Measurements from ENCODE around the gene VAV3. TPM values are rescaled to one million over a fixed set of nuclear protein-coding genes. Genes with fewer than 3 reads are reported as not detected.

VAV3 gene
- total RNA-seq, 1 experiment from 2014 or later: 96.6 TPM

DNA sequence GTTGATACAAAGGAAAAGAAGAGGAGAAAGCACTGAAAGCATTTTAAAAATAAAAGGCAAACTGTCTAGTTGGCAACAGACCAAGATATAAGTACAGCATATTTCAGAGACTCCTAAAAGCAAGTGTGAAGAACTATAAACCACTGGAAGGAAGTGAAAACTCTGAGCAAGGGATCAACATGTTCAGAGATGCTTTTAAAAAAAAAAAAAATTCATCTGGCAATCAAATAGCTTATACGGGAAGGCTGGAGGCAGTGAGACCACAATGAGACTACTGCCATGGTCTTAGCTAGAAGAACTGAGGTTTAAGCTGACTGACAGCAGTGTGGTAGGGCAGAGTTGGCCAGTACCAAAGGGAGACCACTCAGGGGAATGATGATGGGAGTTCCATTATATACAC lies 124.3 kb downstream of the VAV3 start:
- DNase-seq (ENCODE audit: low read depth): no peak

DNA sequence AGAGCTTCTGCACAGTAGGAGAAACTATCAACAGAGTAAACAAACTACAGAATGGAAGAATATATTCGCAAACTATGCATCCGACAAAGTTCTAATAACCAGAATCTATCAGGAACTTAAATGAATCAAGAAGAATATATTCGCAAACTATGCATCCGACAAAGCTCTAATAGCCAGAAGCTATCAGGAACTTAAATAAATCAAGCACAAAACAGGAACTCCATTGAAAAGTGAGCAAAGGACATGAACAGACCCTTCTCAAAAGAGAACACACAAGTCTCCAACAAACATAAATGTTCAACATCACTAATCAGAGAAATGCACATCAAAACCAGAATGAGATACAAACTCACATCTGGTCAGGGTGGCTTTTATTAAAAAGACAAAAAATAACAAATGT lies 126.9 kb downstream of the VAV3 start:
- DNase-seq (ENCODE audit: low read depth): no peak

DNA sequence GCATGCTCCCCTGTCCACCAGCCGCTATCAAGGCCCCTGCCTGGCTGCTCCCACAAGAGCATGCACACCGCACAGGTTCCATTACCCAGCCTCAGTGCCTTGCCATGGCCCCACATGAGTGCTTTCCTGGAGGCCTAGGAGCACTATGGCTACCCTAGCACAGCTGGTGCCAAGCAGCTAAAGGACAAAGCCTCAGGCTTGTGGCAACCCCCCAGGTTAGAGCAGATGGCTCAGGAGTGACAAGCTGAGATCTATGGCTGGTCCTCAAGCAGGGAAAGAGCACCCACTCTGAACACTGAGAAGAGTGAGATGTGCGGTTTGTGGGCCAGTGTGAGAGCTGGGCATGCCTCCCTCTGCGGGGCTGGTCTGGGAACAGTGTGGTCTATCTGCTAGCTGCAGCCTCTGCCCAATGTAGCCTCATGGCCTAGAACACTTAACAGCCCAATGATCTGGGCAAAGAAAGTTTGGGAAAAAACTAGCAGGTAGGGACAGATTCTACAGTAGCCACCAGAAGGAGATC lies 129.8 kb downstream of the VAV3 start:
- no peak for DNase-seq (ENCODE audit: low read depth)

DNA sequence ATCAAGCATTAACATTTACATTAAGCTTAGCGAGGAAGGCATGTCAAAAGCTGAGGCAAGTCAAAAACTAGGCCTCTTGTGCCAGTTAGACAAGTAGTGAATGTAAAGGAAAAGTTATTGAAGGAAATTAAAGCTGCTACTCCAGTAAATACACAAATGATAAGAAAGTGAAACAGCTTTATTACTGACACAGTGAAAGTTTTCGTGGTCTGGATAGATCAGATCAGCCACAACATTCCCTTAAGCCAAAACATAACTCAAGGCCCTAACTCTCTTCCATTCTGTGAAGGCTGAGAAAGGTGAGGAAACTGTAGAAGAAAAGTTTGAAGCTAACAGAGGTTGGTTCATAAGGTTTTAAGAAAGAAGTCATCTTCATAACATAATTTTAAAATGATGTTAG lies 131.9 kb downstream of the VAV3 start:
- no peak for DNase-seq (ENCODE audit: low read depth)

DNA sequence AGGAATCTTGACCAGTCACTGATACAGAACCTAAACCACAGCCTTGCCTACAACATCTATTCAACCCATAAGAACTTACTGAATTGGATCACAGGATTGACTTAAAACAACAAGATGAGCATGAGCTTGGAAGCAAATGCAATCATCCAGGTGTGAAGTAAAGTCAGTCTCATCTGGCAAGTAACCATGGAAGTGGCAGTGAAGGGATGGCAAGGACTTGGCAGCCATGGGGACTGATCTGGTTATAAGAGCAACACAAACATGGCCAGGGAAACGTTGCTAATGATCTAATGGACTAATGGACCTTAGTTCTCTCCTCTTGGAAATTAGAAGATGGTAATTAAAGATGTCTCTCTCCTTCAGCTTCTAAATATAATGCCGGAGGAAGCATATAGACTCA lies 133.1 kb downstream of the VAV3 start:
- DNase-seq (ENCODE audit: low read depth): no peak

DNA sequence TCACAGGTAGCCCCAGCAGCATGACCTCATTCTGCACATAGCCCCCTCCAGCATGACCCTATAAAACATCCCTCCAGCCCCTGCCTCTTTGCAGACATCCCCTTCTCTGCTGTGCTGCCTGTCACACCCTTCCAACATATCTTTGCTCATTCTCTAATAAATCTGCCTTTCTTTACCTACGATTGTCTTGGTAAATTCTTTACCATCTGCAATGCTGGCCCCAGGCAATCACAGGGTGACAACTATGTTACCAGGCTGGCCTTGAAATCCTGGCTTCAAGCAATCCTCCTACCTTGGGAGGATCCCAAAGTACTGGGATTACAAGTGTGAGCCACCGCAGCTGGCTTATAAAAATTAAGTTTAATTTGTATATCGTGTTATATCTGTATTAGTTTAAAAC lies 134.5 kb downstream of the VAV3 start:
- no peak for DNase-seq (ENCODE audit: low read depth)

DNA sequence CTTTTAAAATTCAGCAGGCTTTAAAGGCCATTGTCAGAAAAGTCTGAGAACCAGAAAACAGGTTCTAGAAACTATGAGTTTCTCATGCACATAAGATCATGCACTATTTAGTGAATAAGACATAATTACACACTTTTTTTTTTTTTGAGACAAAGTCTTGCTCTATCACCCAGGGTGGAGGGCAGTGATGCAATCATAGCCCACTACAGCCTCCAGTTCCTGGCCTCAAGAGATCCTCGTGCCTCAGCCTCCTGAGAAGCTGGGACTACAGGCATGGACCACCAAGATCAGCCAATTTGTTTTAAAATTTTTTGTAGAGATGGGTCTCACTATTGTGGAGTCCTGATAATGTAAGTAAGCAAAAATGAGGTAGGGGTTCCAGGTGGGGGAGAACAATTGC lies 134.9 kb downstream of the VAV3 start:
- DNase-seq (ENCODE audit: low read depth): no peak

DNA sequence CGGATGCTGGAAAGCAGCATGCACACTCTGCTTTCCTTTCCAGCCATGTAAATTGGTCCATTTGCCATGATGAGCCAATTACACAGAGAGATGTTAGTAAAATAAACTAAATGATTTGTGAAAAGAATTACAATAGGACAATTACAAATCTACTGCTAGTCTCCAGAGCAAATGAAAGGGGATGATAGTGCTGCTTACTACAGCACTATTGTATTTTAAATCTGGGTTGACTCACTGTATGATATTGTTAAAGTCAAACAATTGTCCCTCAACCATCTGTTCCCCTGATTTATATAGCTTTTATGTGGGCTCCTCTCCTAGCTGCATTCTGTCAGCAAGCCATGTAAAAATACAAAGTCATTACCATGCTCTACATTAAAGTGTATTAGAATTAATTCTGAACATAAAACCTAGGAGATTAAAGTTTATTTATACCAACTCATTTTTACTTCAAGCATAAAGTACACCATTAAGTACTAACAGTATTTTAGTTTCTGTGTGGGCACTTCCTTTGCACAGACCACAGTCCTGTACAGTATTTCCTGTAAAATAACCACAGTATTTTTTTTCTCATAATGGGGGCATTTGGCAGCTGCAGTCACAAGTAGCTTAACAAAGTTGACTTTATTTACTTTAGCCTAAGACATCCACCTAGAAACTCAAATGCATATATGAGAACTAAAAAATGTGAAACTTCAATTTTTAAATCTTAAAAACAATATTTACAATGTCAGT lies 135.8 kb downstream of the VAV3 start:
- peak; percentile 9 for DNase-seq (ENCODE audit: low read depth)

DNA sequence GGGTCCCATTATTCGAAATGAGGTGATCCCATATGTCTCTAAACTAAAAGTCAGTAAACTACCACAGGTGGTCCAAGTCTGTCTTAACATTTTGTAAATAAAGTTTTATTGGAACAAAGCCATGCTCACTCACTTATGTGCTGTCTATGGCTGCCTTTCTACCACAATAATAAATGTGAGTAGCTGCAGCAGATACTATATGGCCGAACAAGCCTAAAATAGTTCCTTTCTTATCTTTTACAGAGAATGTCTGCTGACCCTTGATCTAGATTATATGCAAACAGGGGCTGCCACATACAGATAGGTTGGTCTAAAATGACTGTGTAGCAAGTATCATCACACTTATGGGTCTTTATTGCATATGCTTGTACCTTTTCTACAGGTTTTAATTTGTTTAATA lies 140.0 kb downstream of the VAV3 start:
- DNase-seq (ENCODE audit: low read depth): no peak

DNA sequence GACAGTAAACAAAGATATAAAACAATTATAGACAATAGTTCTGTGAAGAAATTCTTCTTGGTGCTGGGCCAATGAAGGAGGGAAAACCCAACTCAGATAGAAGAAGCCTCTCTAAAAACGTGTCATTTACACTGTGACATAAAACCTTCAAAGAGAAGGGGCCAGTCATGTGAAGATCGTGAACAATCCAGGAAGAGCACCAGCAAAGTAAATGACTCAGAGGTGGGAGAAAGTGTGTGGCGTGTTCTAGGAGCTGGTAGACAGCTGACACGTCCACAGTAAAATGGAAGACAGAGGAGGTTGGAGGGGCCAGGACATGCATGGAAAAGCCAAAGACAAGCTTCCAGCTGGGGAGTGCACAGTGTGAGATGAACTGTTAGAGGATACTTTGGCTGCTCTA lies 143.6 kb downstream of the VAV3 start:
- peak; percentile 9 for DNase-seq (ENCODE audit: low read depth)

DNA sequence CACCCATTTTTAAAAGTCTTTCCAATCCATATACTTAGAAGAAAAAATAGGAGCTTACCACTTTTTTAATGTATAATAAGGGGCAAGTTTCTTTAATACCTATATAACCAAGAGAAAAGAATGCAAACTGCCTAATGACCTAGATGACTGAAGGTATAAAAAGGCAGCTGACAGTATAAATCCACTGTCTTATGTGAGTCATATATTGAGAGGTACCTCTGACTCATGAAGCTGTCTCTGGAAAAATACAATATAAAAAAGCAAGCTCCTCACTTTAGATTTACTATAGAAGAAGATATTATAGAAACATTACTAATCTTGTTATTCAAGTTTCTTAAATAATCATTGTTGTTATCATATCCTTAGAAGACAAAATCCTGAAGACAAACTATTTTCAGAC lies 144.2 kb downstream of the VAV3 start:
- peak; percentile 32 for DNase-seq (ENCODE audit: low read depth)

DNA sequence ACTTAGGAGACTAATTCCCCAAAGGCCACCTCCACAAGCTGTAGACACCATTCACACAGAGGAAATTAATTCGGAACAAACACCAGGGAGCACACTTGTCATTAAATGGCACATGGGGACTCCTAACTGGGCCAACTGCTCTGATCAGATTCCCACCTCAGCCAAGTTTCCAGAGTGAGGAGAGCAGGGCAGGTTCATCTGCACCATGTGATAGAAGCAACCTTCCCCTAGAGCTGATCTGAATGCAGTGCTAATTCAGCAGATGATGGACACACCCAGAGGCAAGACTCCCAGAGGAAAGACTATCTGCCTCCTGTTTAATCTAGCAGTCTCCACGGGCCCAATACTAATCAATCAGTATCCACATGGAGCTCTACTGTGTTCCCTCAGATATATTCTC lies 147.0 kb downstream of the VAV3 start:
- DNase-seq (ENCODE audit: low read depth): no peak

DNA sequence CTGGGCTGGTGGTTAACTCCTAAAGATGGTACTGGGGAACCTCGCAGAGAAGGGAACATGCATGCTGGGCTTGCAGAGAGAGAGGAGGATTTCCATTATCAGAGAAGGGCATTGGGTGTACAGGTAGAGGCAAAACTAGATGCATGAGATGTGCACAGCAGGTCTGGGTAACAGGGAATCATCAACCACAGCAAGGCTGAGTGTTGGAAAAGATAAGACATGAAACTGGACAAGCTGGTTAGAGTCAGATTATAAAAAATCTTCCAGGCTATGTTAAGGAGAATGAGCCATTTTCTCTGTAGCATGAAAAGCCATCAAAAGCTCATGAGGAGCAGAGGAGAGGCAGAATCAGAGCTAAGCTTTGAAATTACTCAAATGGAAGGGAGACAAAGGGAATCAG lies 147.8 kb downstream of the VAV3 start:
- no peak for DNase-seq (ENCODE audit: low read depth)

DNA sequence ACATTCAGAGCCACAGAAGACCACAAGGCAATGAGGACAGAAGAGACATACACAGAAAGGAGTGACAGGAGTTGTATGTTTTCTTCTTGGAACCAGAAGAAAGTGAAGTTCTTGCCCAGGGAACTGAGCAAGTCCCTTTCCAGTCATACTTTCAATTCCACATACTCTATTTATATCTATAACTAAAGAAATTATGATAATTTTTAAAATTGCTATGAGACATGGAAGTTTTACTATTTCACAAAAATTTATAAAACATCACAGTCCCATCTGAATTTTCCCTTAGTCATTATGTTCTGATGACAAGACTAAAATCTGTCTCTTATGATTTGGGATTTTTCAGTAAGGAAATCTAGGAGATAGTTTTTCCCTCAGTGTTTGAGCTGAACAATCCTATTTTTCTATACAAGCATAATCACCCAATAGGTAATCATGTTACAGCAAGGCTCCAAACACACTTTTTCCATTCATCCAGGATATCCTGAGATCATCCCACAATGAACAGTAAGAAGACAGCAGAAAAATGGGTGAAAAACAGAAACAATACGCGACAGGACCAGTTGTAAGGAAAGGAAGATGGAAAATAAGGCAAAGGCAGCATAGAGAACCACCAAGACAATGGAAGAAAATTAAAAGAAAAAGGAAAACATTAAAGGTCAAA lies 154.6 kb downstream of the VAV3 start:
- no peak for DNase-seq (ENCODE audit: low read depth)

DNA sequence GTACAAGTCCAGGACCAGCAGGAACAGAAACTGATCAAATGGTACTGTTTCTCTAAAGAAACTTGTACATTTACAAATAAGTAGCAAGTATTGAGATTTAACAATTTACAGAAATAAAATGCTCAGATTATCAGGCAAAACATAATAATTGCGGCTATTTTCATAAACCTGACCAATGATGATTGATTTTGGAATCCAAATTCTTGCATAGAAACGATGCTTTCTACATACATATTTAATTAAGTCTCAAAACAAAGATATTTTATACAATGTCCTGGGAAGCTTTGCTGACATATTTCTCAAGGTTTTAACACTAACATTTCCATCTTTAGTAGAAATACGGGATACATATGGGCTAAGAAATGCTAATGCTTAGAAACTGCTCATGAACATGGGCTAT lies 157.1 kb downstream of the VAV3 start:
- DNase-seq (ENCODE audit: low read depth): no peak

DNA sequence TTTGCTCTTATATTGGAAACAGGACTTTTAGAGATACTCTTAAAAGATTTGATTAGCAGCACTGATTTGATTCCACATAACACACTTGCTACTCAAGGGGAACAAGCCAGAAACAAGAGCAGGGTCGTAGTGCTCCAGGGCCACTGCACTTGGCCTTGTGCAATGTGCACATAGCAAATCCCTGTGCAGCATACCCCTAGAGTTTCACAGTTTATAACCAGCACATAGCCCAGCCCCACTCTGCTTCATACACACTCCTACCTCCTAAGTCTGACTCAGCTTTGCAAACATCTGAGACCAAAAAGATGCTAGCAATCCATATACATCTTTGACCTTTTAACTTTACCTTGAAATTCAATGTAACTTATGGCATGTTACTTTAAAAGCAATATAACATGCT lies 157.6 kb downstream of the VAV3 start:
- DNase-seq (ENCODE audit: low read depth): no peak

DNA sequence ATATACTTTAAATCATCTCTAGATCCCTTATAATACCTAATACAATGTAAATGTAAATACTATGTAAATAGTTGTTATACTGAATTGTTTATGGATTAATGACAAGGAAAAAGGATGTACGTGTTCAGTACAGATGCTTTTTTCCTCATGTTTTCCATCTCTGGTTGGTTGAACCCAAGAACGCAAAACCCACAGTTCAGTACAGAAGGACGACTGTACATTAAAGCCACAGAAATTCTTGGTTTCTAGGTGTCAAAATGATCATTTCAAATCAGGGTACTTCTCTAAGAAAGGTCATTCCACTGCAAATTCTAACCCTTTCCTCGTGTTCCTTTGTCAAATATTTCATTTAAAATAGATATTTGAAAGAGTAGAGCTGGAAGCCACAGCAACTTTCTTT lies 158.1 kb downstream of the VAV3 start:
- DNase-seq (ENCODE audit: low read depth): no peak

DNA sequence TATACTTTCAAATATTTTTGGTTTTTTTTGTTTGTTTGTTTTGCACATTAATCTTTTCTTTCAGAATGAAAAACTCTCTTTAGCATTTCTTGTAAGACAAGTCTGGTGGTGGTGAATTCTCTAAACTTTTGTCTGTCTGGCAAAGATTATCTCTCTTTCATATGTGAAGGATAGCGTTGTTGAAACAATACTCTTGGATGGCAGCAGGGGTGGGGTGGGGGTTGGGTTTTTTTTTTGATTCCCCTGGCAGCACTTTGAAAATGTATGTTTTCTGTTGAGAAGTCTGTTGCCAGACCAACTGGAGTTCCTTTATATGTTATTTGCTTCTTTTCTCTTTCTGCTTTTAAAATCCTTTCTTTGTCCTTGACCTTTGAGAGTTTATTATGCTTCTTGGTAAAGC lies 160.2 kb downstream of the VAV3 start:
- DNase-seq (ENCODE audit: low read depth): no peak

DNA sequence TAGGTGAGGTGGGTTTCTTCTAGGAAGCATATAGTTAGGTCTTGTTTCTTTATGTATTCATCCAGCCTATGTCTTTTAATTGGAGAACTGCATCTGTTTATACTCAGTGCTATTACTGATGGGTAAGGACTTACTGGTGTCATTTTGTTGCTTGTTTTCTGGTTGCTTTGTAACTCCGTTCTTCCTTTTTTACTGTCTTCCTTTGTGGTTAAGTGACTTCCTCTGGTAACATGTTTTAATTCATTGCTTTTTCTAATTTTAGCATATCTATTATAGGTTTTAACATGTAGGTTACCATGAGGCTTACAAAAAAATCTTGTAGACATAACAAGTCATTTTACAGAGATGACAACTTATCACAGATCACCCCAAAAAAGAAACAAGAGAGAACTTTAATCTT lies 160.8 kb downstream of the VAV3 start:
- DNase-seq (ENCODE audit: low read depth): no peak

DNA sequence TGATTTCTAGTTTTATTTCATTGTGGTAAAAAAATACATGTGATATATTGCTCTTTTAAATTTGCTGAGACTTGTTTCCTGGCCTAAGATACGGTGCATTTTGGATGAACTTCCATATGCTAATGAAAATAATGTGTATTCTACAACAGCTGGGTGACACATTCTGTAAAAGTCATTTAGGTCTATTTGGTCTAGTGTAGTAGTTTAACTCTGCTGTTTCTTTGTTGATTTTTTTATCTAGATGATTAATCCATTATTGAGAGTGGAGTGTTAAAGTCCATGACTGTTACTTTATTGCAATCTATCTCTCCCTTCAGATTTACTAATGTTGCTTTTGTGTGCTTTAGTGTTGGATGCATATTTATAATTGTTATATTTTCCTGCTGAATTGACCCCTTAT lies 161.4 kb downstream of the VAV3 start:
- no peak for DNase-seq (ENCODE audit: low read depth)

DNA sequence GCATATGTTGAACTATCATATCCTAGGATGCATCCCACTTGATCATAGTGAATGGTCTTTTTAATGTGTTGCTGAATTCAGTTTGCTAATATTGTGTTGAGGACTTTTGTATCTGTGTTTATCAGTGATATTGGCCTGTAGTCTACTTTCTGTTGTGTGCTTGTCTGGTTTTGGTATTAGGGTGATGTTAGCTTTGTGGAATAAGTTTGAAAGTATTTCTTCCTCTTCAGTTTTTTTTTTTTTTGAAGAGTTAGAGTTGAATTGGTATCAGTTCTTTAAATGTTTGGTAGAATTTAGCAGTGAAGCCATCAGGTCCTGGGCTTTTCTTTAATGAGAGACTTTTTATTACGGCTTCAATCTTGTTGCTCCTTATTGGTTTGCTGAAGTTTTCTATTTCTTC lies 162.3 kb downstream of the VAV3 start:
- no peak for DNase-seq (ENCODE audit: low read depth)

DNA sequence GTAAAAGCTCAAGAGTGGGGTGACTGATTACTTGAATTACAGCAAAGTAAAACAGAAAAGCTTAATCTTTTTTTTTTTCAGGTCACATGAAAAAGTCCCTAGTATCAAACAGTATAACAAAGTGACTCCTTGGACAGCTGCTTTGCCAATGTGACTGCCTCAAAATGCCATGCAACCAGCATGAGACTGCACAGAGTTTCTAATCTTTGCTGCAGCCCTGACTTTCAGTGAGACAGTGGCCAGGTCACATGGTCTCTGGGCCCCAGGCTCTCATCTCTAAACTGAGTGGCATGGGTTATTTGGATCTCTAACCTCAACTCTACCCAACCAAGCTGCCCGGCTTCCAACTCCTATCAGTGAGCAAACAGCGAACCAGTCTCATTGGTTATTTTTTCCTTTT lies 169.0 kb downstream of the VAV3 start:
- no peak for DNase-seq (ENCODE audit: low read depth)

DNA sequence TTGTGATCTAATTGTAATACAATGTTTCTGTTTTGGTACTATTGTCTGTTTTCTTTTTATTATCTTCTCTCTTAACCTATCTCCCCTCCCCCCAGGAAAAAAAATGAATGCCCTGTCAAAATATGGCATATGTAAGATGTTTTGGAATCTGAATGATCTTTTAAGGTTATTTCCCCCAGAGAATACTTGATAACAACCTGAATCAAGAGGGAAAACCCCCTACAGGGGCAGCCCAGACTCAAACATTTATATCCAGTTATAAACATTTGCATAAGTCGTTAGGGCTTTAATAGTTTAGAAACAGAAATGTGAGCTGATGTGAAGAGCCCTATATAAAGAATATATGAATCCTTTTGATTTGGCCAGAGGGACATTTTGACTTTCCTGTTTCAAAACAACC lies 169.5 kb downstream of the VAV3 start:
- DNase-seq (ENCODE audit: low read depth): no peak

DNA sequence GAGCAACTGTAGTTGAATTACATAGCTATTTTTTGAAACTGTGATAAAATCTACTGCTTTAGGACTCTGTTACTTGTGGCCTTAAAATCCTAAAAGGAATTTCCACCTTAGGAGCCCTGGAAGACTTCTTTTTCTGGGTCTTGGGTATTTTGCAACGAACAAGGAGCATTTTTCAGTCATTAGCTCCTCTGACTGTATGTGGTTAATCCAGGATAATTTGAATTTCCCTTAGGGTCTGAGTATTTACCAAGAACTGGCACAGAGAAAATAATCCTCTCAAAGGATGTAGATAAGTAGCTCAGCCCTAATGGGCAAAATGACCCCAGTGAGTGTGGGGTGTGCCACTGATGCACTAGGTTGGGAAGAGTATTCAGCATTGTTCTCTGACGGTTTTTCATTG lies 170.4 kb downstream of the VAV3 start:
- no peak for DNase-seq (ENCODE audit: low read depth)
